SK-N-SH (cell line): ENCODE results near the gene CRISPLD2.
"Not testable (repeated sequence)": the region's sequence is repeated elsewhere in the genome, so short reads cannot be mapped to it uniquely, and the experiment has no call there.

Source experiments
- CHD2 ChIP-seq: fragments of 150-350 bp; IDR thresholded peaks from 2 replicates; pipeline ENCODE4 v1.6.1; 2018; ENCODE audit warnings: low read length; ENCODE audit not compliant: partially characterized antibody
- CTCF ChIP-seq: fragments of 200-600 bp; sonication (generic); IDR thresholded peaks from 2 replicates; pipeline ENCODE4 v1.6.1; 2017; ENCODE audit warnings: antibody characterized with exemption, mild to moderate bottlenecking, moderate library complexity
- EP300 ChIP-seq, 2 experiments: IDR thresholded peaks; 2 replicates each; pipeline versions ENCODE4 v1.4.0 to v1.6.1; 2012; ENCODE audit warnings: borderline replicate concordance in 1 of 2, low read depth in 1 of 2, low read length in 1 of 2
- FOXJ3 ChIP-seq: sonication (generic); formaldehyde crosslinking; IDR thresholded peaks from 2 replicates; pipeline ENCODE4 v1.5.1; 2020; ENCODE audit warnings: mild to moderate bottlenecking, missing genetic modification reagents
- REST ChIP-seq: IDR thresholded peaks from 2 replicates; pipeline ENCODE4 v1.6.1; 2012; ENCODE audit warnings: mild to moderate bottlenecking, low read depth, low read length, moderate library complexity
- TEAD4 ChIP-seq: IDR thresholded peaks from 2 replicates; pipeline ENCODE4 v1.4.0; 2012; ENCODE audit warnings: mild to moderate bottlenecking, borderline replicate concordance; ENCODE audit not compliant: insufficient read depth
- USF2 ChIP-seq: fragments of 150-350 bp; IDR thresholded peaks from 2 replicates; pipeline ENCODE4 v1.6.1; 2017; ENCODE audit warnings: antibody characterized with exemption, low read length, low read depth, borderline replicate concordance

- TF ChIP-seq FOXJ3 (CRISPR knock-in tag); USF2; EP300 (IDR thresholded peaks at IDR 0.05; ENCODE audit: borderline replicate concordance in 1 of 2, low read depth in 1 of 2, low read length in 1 of 2); CTCF; TEAD4; CHD2; REST: not testable (repeated sequence)
Measured at GRCh38 chr16:84872971-84873370, 53.2 kb downstream of the CRISPLD2 start.
